HG03521 (cell line): Measurements from ENCODE around the gene ARG2.
"Not testable (repeated sequence)": the region's sequence is repeated elsewhere in the genome, so short reads cannot be mapped to it uniquely, and the experiment has no call there.

Source experiments
- ATAC-seq: cut with Tn5 transposase; IDR thresholded peaks from one replicate; pipeline ENCODE4 v1.9.1; 2021; ENCODE audit warnings: mild to moderate bottlenecking, moderate library complexity; ENCODE audit not compliant: unreplicated experiment

ARG2 gene

DNA sequence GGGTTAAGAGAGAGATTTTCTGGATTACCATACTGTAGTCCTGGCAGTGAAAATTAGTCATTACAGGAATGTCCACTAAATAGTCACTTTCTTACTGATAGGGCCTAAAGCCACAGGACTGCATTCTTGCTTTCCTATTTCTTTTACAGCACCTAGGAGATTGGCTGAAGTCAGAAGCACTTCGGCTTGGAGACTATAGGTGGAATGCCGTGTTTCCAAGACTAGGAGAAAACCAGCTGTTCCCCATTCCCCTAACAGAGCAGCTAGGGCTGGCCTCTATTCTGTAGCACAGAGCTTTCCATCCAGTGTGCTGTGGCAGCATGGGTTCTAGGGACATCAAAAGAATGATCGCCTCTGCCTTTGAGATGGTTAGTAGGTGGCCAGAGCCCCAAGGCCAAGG is 34.7 kb upstream of the ARG2 start:
- no peak for ATAC-seq

DNA sequence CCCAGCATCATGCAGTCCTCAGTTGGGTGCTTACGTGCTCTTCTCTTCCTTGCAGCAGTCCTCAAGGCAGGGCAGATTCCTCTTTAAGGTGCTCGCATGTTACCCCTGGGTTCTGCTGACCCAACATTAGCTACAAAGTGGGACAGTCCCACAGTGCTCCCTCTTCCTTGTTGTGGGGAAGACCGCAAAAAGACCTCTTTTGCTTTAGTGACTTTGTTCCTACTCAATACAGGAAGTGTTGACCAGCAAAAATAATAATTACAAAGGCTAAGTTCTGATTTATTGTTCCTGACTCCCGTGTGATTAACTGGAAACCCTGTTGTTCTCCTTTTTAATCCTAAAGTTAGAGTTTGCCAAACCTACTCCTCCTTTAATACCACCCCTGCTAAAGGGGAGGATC is 33.4 kb upstream of the ARG2 start:
- ATAC-seq: no peak

DNA sequence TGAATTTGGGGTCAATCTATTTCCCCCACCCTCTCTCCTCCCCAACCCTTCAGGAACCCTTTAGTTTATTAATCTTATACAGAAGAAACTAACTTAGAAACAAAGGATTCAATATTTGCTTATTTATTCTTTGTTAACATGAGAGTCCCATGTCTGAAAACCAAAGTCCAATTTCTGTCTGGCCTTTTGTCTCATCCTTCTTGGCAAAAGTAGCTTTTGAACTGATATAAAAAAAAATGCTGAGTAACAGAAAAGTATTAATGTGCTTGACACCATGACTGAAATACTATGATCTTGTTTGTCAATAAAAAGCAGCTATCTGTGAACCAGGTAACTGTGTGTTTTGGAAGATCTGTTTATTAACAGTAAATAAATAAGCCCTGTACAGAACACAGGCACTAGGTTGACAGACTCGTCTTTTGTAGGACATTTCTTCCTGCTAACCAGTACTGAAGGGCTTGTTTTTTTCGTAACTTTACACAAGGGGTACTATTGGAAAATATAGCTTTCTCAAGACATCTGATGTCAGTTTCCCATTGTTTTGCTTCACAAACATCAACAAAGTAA is 30.4 kb upstream of the ARG2 start:
- ATAC-seq: no peak

DNA sequence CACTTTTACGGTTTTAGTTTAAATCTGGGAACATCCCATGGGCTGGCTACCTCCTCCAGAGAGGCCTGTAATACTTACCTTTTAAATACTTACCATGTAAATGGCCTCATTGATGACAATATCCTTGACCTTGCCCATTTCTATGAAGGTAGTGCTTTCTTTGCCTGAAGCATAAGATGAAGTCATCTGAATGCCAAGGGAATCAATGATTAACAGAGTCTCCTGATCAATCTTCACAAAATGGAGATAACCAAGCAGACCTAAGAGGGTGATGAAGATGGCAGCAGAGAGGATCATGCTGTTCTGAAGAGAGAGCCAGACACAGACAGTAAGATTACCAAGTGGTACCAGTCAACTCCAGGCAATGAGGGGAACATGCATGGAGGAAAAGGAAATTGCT is 26.1 kb upstream of the ARG2 start:
- ATAC-seq: not testable (repeated sequence)

DNA sequence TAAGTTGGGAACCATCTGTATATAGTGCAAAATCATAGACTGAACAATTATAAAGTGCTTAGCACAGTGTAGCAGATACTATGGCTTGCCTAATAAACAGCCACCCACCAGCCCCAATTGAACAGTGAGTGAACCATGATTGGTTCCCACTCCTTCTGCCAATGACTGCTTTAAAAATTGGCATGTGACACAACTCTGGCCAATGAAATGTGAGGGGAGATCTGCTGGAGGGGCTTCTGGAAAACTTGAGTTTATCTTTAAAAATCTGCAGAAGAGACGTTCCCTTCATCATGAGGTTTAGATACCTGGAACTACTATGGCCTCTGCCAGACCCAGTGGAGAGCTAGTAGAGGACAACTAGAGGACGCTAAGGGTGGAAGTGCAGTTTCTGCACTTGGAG is 24.3 kb upstream of the ARG2 start:
- no peak for ATAC-seq

DNA sequence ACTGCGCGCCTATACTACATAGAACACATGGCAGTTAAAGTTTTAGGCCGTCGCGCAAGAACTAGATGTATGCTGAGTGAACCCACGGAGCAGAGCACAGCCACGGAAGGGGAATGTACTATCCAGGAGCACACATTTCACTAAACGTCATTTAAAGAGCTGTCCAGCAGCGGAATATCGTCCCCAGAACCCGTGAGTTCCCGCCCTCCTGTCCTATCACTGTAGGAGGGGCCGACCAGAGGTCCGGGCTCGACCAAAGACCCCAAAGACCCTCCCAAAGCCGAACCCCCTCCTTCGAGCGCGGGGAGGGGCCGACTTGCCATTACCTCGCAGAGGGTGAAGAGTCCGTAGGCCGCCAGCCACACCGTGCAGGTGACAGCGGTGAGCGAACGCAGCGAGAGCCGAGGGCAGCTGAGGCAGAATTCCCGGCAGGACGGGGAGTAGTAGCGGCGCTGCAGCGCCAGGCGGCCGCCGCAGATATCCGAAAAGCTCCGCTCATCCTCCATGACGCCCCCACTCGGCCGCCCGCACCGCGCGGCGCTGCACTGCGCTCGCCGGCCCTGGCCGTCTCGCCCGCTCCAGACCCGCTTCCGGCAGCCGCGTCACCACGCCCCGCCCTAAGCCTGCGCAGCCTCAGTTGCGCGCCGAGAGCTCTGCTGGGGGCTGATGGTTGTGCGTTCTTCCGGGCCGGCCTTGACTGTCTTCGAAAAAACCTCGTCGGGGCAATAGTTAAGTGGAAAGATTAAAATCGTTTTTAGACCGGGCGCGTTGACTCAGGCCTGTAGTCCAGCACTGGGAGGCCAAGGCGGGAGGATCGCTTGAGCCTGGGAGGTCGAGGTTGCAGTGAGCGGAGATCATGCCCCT is 19.8 kb upstream of the ARG2 start, which contains the start of gene PIGH:
PIGH (minus strand) TSS at position 571 of the 864 bp plus-strand sequence; CDS start at position 506, 65 bp downstream.
- ATAC-seq: peak; percentile 93

DNA sequence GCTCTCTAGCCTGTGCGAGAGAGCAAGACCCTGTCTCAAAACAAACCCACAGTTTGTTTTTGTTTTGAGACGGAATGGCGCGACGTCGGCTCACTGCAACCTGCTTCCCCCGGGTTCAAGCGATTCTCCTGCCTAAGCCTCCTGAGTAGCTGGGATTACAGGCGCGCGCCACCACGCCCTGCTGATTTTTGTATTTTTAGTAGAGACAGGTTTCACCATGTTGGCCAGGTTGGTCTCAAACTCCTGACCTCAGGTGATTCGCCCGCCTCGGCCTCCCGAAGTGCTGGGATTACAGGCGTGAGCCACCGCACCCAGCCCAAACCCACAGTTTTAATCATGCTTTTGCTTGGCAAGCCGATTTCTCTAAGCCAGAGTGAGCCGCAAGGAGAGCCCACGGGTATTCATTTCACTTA is 19.2 kb upstream of the ARG2 start:
- not testable (repeated sequence) for ATAC-seq

DNA sequence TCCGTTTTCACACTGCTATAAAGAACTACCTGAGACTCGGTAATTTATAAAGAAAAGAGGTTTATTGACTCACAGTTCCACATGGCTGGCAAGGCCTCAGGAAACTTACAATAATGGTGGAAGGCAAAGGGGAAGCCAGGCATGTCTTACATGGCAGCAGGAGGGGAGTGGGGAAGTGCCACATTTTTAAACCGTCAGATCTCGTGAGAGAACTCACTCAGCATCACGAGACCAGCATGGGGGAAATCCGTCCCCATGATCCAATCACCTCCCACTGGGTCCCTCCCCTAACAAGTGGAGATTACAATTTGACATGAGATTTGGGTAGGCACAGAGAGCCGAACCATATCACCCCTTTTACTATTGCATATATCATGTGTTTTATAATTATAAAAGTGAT is 17.6 kb upstream of the ARG2 start:
- no peak for ATAC-seq

DNA sequence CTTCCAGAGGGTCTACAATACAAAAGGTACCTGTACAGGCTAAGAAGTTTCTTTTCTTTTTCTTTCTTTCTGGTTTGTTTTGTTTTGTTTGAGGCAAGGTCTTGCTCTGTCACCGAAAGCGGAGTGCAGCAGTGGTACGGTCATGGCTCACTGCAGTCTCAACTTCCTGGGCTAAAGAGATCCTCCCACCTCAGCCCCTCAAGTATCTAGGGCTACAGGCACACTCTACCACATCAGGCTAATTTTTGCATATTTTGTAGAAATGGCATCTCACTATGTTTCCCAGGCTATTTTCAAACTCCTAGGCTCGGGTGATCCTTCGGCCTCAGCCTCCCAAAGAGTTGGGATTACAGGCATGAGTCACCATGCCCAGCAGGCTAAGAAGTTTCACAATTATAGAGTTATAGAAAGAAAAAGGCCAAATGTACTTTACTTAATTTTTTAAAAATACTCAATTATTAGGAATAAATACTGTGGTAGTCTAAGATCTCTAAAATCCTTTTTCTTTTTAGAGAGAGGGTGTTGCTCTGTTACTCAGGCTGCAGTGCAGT is 16.6 kb upstream of the ARG2 start:
- ATAC-seq: peak; percentile 43

DNA sequence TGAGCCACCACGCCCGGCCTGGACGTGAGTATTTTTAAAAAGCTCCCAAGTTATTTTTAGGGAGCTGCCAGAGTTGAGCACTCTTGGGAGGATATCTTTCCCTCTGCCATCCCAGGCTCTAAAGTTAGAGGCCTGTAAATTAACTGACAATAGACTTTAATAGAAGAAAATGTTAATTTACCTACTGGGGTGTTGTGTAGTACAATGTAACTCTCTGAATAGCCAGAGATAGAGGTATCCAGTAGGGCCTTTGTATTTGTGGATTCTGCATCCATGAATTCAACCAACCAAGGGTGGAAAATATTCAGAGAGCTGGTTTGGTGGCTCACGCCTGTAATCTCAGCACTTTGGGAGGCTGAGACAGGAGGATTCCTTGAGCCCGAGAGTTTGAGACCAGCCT is 12.1 kb upstream of the ARG2 start:
- no peak for ATAC-seq

DNA sequence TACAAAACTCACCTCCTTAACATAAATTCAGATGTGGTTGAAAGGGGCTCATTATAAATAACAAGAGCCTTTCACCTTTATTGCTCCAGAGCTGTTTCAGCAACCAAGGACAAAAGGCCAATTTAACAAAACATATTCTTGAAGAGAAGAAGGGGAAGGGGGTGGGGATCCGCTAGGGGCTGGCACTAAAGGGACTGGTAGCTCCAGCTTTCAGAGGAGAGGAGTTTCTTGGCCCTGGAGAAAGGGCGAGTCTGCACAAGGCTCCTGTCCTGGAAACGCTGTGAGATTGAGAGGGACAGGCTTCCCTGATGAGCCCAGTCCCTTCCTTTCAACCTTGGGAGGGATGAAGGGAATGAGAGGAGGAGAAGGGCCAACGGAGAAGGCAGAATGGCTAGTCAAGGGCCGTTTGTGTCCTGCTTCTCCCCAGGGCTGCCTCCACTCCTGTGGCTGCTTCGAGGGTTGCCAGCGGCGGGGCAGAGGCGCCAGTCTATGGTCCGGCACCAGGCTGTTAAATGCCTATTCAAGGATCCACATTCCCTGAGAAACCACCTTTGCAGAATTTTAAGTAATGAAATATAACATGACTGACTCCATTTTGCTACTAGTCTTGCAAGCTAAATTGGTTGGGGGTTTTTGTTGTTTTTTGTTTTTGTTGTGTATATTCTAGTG is 9.9 kb upstream of the ARG2 start:
- ATAC-seq: no peak

DNA sequence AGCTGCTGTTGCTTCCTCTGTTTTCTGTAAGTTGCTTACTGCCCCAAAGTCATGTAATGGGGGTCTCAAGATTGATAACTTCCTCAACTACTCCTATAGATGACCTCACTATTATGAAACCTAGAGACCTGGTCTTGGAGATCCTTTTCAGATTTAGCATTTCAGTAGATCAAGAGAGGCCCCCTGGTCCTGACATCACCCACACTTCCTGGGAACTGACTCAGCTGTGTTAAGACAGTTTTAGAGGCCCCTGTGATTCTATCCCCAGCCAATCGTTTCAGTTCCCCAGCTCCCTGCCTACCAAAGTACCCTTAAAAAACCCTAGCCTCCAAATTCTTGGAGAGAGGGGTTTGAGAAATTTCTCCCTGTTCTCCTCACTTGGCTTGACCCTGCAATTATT is 9.2 kb upstream of the ARG2 start:
- ATAC-seq: no peak

DNA sequence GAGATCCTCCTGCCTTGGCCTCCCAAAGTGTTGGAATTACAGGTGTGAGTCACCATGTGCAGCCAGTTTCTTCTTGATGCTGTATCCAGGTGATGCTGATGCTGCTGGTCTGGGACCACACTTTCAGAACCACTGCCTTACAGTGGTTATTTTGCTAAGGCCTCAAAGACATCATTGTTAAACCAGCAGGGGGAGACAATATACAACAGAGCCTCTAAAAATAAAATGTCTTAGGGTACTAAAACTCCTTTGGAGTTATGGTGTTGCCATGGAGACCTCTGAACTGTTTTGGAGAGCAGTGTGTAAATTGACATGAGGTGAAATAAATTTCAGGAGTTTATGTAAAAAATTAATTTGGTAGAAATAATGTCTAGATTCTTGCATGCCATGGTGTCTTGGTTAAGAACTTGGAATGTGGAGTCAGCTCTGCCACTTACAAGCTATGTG is 1.1 kb upstream of the ARG2 start:
- no peak for ATAC-seq

DNA sequence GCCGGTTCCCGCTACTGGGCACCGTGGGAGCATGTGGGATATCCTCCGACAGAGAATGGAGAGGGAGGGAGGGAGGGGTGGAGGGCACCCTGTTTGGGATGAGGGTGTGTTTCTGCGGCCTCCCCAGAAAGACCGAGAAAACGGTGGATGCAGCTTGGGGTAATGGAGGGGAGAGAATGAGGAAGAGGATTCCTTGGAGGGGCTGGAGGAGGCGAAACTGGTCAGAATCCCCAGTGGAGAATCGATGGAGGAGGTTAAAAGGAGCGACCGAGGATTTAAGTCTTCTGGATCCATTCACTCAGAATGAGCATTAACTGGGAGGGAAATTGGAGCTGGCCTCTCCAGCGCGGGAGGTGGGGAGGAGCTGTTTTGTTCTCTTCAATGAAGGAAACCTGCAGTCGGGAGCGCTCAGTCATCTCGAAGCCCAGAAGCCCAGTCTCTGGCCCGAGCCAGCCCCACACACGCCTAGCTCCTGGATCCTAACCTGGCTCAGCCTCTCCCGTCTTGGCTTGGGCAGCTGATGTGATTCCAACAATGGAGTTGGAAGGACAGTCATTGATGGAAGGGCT is 581 bp downstream of the ARG2 start:
- no peak for ATAC-seq

DNA sequence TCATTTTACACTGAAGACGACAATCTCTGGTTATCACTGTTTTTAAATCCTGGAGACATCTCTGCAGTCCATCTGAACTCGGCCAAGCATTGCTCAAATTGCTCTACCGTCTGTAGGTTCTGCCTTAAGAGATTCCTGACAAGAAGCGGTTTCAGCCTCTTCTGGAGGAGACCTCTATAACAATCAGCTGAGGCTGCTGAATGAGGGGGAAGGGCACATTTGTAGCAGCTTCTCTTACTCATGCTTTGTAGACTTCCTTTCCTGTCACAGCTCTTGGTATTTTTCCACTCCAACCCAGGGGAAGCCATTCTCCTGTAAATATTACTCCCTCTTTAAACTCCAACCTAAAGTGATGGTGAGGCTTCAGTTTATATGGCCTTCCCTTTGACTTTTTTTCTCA is 3.0 kb downstream of the ARG2 start:
- no peak for ATAC-seq

DNA sequence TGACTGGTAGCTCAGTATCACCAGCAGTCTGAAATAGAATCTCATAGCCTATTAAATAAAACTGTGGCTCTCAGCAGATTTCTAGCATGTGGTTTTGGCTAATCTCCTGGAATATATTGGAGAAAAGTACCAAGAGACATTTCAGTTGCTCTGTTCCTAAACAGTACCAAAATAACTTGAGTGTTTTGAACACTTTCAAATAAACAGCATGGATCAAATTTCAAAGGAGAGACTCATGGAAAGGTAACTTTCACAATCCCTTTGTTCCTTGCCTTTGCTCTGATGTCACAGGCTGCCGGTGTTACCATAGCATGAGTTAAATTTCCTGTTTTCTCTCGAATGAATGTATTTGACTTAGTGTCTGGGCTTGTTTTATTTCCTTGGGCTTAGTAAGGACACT is 3.4 kb downstream of the ARG2 start:
- ATAC-seq: no peak

DNA sequence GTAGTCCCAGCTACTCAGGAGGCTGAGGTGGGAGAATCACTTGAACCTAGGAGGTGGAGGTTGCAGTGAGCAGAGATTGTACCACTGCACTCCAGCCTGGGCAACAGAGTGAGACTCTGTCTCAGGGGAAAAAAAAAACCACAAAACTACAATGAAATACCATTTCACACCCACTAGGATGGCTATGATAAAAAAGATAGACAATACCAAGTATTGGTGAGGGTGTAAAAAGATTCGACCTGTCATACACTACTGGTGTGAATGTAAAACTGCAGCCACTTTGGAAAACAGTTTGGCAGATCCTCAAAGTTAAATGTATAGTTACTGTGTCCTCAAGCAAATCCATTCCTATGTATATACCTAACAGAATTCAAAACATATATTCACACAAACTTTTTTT is 6.4 kb downstream of the ARG2 start:
- ATAC-seq: not testable (repeated sequence)

DNA sequence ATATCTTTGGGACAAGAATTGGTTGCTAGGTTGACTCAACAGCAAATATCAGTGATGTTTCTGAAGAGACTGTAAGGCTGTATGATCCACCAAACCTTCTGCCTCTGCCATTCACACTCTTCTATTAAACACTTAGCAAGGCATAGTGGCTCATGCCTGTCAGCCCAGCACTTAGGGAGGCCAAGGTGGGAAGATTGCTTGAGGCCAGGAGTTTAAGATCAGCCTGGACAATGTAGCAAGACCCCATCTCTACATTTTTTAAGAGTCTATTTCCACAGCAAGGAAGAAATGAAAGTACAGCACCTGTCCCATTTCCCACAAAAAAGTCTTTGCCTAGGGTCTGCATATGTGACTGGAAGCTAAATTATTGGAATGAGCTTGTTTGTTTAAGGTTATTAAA is 7.8 kb downstream of the ARG2 start:
- no peak for ATAC-seq

DNA sequence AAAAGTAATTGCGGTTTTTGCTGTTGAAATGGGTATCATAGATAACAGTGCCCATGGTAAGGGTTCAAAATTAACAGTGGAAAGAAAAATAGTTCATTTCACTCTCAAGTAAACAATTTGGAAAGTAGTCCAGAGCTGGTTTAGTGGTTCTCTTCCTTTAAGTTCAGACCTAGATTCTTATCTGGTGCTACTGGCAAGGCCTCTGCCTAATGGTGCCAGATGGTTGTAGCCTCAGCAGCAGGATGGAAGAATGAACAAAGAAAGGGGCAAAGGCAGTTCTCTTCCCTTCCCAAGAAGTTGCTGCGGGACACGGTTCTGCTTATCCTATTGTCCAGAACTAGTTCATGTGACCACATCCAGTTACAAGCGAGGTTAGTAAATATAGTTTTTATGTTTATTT is 10.5 kb downstream of the ARG2 start:
- ATAC-seq: no peak

DNA sequence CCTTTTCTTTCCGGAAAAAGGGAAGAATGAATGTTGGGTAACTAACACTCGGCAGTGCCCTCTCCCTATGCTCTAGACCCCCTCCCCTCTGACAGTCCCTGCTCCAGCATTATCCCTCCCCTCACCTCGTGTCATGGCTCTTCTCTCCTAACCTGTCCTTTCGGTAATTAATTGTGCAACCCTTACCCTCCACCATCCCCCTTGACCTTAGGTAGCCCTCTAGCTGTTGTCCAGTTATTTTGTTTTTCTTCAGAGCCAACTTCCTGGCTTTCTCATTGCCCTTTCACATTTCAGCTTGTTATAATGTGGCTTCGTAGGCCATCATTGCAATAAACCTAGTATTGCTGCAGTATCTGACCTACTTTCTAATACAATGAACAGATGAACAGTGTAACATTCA is 11.2 kb downstream of the ARG2 start:
- no peak for ATAC-seq

DNA sequence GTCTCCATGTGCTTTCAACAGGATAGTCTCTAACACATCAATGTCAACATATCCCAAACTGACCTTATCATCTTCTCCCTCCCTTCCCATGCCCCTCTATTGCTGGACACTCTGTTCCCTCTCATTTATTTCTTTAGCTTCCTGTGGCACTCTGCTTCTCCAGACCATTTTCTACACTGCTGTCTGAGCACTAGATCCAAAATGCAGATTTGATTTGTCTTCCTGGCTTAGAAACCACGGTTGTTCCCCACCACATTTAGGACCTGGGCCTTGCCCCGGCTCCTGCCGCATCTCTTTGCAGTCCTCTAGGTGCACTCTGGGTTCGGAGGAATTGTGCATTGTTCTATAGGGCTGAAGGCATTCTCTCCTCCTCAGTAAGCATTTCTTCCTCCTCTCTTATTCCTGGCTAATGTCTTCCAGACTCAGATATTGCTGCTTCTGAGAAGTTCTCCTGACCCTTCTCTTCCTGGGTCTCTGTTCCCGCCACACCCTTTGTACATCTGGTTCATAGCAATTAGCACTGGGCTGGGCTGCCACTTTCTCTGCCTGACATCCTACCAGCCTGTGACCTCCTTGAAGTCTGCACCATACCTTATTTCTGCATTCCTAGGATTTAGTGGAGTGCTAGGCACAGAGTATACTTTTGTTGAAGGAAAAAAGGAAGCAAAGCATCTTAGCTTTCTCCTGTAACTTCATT is 13.9 kb downstream of the ARG2 start:
- no peak for ATAC-seq
